Parathyroid adenoma (tissue), 2 donors: Measurements from ENCODE around the gene IMPA2.

ENCODE experiments used
- H2AFZ ChIP-seq: fragments of 300-600 bp; sonication (generic); one replicate; pipeline ENCODE4 v1.7.0; 2017; ENCODE audit warnings: antibody characterized with exemption, mild to moderate bottlenecking
- H3K27ac ChIP-seq: fragments of 300-600 bp; sonication (generic); one replicate; pipeline ENCODE4 v1.7.0; 2017
- H3K27me3 ChIP-seq: fragments of 300-600 bp; sonication (generic); one replicate; pipeline ENCODE4 v1.7.0; 2017; ENCODE audit warnings: low read length; ENCODE audit not compliant: control insufficient read depth, insufficient read depth
- H3K36me3 ChIP-seq: fragments of 300-600 bp; sonication (generic); one replicate; pipeline ENCODE4 v1.7.0; 2017; ENCODE audit warnings: low read length; ENCODE audit not compliant: control insufficient read depth, insufficient read depth
- H3K4me1 ChIP-seq: fragments of 300-600 bp; sonication (generic); one replicate; pipeline ENCODE4 v1.7.0; 2017; ENCODE audit warnings: control low read depth
- H3K4me2 ChIP-seq: fragments of 300-600 bp; sonication (generic); one replicate; pipeline ENCODE4 v1.7.0; 2017; ENCODE audit warnings: low read length
- H3K4me3 ChIP-seq: fragments of 300-600 bp; sonication (generic); one replicate; pipeline ENCODE4 v1.7.0; 2017; ENCODE audit warnings: low read depth, low read length
- H3K79me2 ChIP-seq: fragments of 300-600 bp; sonication (generic); one replicate; pipeline ENCODE4 v1.7.0; 2017; ENCODE audit warnings: control low read depth
- H3K9ac ChIP-seq: fragments of 300-600 bp; sonication (generic); one replicate; pipeline ENCODE4 v1.7.0; 2017; ENCODE audit warnings: mild to moderate bottlenecking
- H3K9me3 ChIP-seq: fragments of 300-600 bp; sonication (generic); one replicate; pipeline ENCODE4 v1.7.0; 2017; ENCODE audit warnings: low read length; ENCODE audit not compliant: control insufficient read depth
- TF ChIP-seq, protein P1 (sequence below): fragments of 300-600 bp; sonication (generic); IDR thresholded peaks from one replicate; pipeline ENCODE4 v1.7.0; 2017; ENCODE audit warnings: antibody characterized with exemption, mild to moderate bottlenecking
- donor health status: primary hyperparathyroidism.

IMPA2 gene

DNA sequence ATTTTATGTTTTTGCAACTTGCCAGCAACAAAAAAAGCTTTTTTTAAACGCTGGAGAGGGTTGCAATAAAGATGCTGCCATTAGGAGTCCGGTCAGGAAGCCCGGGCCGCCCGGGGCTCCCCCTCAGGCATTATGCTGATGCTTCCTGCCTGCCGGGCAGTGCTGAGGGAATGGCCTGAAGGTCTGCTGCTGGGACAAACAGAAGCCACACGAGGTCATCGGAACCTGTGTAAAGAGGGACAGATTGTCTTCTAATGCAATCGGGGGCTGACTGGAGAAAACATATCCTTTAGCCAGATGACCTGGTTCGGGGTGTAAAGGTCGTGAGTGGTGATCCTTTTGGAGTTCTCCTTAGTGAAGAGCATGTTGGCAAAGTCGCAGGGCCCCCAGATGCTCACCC lies 2.3 kb downstream of the IMPA2 start:
- no peaks in the 10 kb centered on the region for H3K27me3 ChIP-seq
- H3K36me3 ChIP-seq, result no peaks in the 10 kb centered on the region
- no peak overlapping the region for H3K4me3 ChIP-seq
- H3K27ac ChIP-seq, result no peak overlapping the region
- H3K9ac ChIP-seq, result no peak overlapping the region
- TF ChIP-seq, protein P1, sequence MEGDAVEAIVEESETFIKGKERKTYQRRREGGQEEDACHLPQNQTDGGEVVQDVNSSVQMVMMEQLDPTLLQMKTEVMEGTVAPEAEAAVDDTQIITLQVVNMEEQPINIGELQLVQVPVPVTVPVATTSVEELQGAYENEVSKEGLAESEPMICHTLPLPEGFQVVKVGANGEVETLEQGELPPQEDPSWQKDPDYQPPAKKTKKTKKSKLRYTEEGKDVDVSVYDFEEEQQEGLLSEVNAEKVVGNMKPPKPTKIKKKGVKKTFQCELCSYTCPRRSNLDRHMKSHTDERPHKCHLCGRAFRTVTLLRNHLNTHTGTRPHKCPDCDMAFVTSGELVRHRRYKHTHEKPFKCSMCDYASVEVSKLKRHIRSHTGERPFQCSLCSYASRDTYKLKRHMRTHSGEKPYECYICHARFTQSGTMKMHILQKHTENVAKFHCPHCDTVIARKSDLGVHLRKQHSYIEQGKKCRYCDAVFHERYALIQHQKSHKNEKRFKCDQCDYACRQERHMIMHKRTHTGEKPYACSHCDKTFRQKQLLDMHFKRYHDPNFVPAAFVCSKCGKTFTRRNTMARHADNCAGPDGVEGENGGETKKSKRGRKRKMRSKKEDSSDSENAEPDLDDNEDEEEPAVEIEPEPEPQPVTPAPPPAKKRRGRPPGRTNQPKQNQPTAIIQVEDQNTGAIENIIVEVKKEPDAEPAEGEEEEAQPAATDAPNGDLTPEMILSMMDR, result no peak
- H2AFZ ChIP-seq, result no peak overlapping the region
- H3K4me1 ChIP-seq, result peaks cover 4% of the 10 kb centered on the region
- H3K79me2 ChIP-seq, result no peaks in the 10 kb centered on the region
- H3K9me3 ChIP-seq, result no peaks in the 10 kb centered on the region
- no peak overlapping the region for H3K4me2 ChIP-seq

DNA sequence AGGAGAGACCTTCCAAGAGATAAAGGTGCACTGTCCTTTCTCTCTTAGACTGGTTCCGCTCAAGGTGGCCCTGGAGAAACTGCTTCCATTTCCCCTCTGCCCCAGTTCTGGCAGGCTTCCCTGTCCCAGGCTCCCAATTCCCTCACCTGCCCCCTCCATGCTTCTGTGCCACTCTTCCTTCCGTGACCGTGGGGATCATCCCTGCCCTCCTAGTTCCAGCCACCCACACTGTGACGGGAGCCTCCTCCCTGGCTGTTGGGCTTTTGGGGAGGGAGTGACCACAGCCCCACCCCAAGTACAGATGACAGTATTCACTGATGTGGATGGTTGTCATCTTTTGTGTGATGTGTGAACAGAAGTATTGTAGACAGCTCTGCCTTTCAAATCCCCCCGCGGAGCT lies 2.8 kb downstream of the IMPA2 start:
- TF ChIP-seq, protein P1, result no peak
- H3K4me2 ChIP-seq, result no peak overlapping the region
- H3K4me1 ChIP-seq, result peaks cover 4% of the 10 kb centered on the region
- no peaks in the 10 kb centered on the region for H3K36me3 ChIP-seq
- H3K9me3 ChIP-seq, result no peaks in the 10 kb centered on the region
- H3K27me3 ChIP-seq, result no peaks in the 10 kb centered on the region
- H3K9ac ChIP-seq, result no peak overlapping the region
- H3K4me3 ChIP-seq, result no peak overlapping the region
- H2AFZ ChIP-seq, result no peak overlapping the region
- H3K27ac ChIP-seq, result no peak overlapping the region
- no peaks in the 10 kb centered on the region for H3K79me2 ChIP-seq

DNA sequence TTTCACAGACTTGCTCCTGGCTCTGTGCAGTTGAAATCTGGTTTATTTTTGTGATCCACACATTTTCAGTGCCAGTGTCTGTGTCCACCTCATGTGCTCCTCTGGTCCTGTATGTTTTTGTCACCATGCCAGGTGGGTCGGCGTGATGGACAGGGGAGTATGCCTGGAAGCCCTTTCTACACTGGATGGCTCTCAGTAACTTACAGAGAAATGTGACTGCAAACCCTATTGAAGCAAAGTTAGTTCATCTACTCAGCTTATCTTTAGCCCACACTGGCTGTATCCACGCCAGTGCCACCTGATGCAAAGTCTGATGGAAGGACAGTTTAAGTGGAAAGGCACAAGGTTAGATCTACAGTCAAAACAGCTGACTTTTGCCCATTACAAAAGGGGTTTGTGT lies 4.3 kb downstream of the IMPA2 start:
- Histone ChIP-seq H3K9ac (no peak overlapping the region), H2AFZ (no peak overlapping the region), H3K27me3 (no peaks in the 10 kb centered on the region), H3K9me3 (no peaks in the 10 kb centered on the region), H3K4me3 (no peak overlapping the region), H3K36me3 (no peaks in the 10 kb centered on the region), H3K4me1 (peaks cover 9% of the 10 kb centered on the region), H3K79me2 (peaks cover 3% of the 10 kb centered on the region), H3K27ac (no peak overlapping the region), H3K4me2 (no peak overlapping the region)
- TF ChIP-seq, protein P1, result no peak

DNA sequence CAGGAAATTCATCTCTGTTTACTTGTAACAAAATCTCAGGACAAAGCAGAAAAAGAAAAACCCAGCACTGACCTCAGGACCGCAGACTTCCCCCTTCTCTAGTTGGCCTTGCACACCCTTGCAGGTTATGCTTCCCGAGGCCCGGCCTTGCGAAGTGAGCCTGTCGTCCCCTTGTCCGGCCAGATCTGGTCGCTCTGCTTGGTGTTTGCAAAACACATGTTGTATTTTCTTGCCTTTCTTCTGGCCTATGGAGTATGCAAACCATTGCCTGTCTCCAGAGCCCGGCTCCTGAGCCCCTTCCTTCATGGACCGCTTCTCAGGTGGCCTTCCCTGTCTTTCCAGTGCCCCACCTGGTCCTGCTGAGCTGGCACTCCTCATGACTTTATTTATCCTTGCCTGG lies 4.8 kb downstream of the IMPA2 start:
- TF ChIP-seq, protein P1, result no peak
- Histone ChIP-seq H3K4me3 (no peak overlapping the region), H3K4me1 (peaks cover 9% of the 10 kb centered on the region), H3K9me3 (no peaks in the 10 kb centered on the region), H3K79me2 (peaks cover 3% of the 10 kb centered on the region), H3K27ac (no peak overlapping the region), H3K27me3 (no peaks in the 10 kb centered on the region), H3K9ac (no peak overlapping the region), H2AFZ (no peak overlapping the region), H3K4me2 (no peak overlapping the region), H3K36me3 (no peaks in the 10 kb centered on the region)

DNA sequence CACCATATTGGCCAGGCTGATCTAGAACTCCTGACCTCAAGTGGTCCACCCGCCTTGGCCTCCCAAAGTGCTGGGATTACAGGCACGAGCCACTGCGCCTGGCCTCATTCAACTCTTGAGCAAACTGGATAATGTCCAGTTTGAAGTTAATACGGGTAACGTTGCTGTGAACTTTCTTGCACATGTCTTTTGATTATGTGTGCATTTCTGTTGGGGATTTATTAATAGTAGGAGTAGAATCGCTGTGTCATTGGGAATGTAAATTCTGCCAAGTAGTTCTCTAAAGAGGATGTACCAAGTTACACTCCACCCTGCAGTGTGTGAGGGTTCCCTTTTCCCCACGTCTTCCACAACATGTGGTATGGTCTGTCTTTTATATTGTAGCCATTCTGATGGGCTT lies 6.2 kb downstream of the IMPA2 start:
- Histone ChIP-seq H3K9me3 (no peaks in the 10 kb centered on the region), H3K79me2 (peaks cover 8% of the 10 kb centered on the region), H3K4me2 (no peak overlapping the region), H3K4me3 (no peak overlapping the region), H3K27me3 (no peaks in the 10 kb centered on the region), H3K36me3 (no peaks in the 10 kb centered on the region), H3K4me1 (peaks cover 5% of the 10 kb centered on the region), H3K27ac (no peak overlapping the region), H3K9ac (no peak overlapping the region), H2AFZ (no peak overlapping the region)
- TF ChIP-seq, protein P1, result no peak
